Aorta (tissue), 5 donors: ENCODE measurements around the gene TBKBP1. TPM values are rescaled to one million over a fixed set of nuclear protein-coding genes. Genes with fewer than 3 reads are reported as not detected.

Experiments used
- ATAC-seq: fragments of 200-7000 bp; cut with Tn5 transposase; one replicate; pipeline ENCODE4 v1.9.1; 2022; ENCODE audit warnings: moderate library complexity; ENCODE audit not compliant: low FRiP score
- DNase-seq, 2 donors: peaks; one replicate each; pipeline ENCODE4 v3.0.0-alpha.2; 2020
- H3K27ac ChIP-seq, 2 donors: one replicate each; pipeline ENCODE4 v1.5.1; 2013; ENCODE audit warnings: low read length in 2 of 2, mild to moderate bottlenecking in 2 of 2, moderate library complexity in 2 of 2, control low read depth in 1 of 2, inconsistent platforms in 1 of 2, low read depth in 1 of 2
- H3K27me3 ChIP-seq, 2 donors: one replicate each; pipeline ENCODE4 v1.6.1; 2013; ENCODE audit warnings: control low read depth in 1 of 2, low read length in 1 of 2, mild to moderate bottlenecking in 1 of 2, moderate library complexity in 1 of 2; ENCODE audit not compliant: insufficient read depth in 2 of 2, control insufficient read depth in 1 of 2
- H3K36me3 ChIP-seq, 2 donors: one replicate each; pipeline ENCODE4 v1.6.1; 2013; ENCODE audit warnings: control low read depth in 1 of 2, low read length in 1 of 2, mild to moderate bottlenecking in 1 of 2; ENCODE audit not compliant: insufficient read depth in 2 of 2, control insufficient read depth in 1 of 2
- H3K4me1 ChIP-seq, 2 donors: one replicate each; pipeline ENCODE4 v1.6.1; 2013; ENCODE audit warnings: low read length in 2 of 2, control low read depth in 1 of 2, mild to moderate bottlenecking in 1 of 2, moderate library complexity in 1 of 2; ENCODE audit not compliant: insufficient read depth in 2 of 2, control insufficient read depth in 1 of 2
- H3K4me3 ChIP-seq, 2 donors: one replicate each; pipeline ENCODE4 v1.5.1; 2013; ENCODE audit warnings: low read length in 2 of 2, control low read depth in 1 of 2, mild to moderate bottlenecking in 1 of 2
- H3K9me3 ChIP-seq: one replicate; pipeline ENCODE4 v1.6.1; 2013; ENCODE audit warnings: mild to moderate bottlenecking, low read length; ENCODE audit not compliant: control insufficient read depth
- WGBS, 2 donors: extraction: QIAGEN DNeasy Blood & Tissue Kit; methylation state at CpG; one replicate each; pipeline ENCODE4 v1.1.7; 2013; 5-methylcytosine and 5-hydroxymethylcytosine counted together
- intact Hi-C, 2 donors: fragments of 100-400 bp; cut with DNase I; formaldehyde crosslinking; loops; one replicate each; pipeline versions ENCODE4 v1.14.2 to v1.15.0; 2022
- polyA plus RNA-seq, 2 donors: library from polyadenylated mRNA; stranded (reverse); fragments of 200-250 nt; gene quantifications; one replicate each; pipeline ENCODE4 v1.2.3, GENCODE V29; 2013
- total RNA-seq, 2 donors: library from RNA; stranded (reverse); fragmentation: NEBNext Ultra II Directional; extraction: Animal tissue kit (Norgen Biotek cat#: 25700); gene quantifications; one replicate each; pipeline ENCODE4 v1.2.1, GENCODE V29; 2021
- donor health status: healthy with polysubstance abuse.
- donor health status: Bipolar disorder and iron deficiency.
- donor health status: DM: no; HTN: no; CAD: no.
- donor health status: DM: no; HTN: no; CAD: no.
- donor health status: DM: yes; HTN: yes; CAD: no.

TBKBP1 gene
- total and polyA plus RNA-seq, 4 donors: 9.3 to 20.2 (median 14.7) TPM

DNA sequence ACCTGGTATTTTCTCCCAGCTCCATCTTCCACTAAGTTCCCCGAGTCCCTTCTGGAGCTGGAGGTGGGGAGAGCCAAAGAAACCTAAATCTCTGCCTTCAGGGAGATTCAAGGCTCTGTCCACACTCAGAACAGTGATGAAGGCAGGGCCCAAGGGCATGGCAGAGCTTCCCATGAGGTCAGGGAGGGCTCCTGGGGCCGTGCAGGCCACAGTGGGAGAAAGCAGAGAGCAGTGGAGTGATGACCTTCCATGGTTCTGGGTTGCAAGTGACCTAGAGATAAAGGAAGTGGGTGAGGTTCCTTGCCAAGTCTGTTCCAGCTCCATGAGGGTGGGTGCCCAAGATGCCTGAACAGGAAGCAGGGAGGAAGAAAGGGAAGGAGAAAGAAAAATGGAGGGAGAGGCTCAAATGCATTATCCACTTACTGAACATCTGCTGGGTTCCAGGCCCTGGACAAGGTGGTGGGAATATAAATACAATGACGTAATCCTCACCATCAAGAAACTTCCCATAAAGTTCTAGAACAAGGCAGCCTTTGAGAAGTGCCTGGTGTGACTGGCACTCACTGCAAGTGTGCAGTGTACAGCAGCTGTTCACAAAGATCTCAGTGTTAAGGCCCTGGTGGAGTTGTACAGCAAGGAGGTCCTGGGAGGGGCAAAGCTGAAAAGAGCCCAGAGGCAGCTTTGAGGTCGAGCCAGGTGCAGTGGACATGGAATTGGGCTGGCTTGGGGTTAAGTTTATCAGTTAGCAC, 13.3 kb downstream of the TBKBP1 start:
- Histone ChIP-seq H3K27me3 (no peaks in the 10 kb centered on the region), H3K4me3 (no peak overlapping the region), H3K4me1 (no peaks in the 10 kb centered on the region), H3K36me3 (no peaks in the 10 kb centered on the region), H3K27ac (no peak overlapping the region), H3K9me3 (no peaks in the 10 kb centered on the region)
- ATAC-seq (no peak), DNase-seq (peak; percentile 16 to 53)
- intact Hi-C loops: no loop called here
- 88 to 91% methylated on average over 4 of the region's 4 CpGs for WGBS, 2 donors

DNA sequence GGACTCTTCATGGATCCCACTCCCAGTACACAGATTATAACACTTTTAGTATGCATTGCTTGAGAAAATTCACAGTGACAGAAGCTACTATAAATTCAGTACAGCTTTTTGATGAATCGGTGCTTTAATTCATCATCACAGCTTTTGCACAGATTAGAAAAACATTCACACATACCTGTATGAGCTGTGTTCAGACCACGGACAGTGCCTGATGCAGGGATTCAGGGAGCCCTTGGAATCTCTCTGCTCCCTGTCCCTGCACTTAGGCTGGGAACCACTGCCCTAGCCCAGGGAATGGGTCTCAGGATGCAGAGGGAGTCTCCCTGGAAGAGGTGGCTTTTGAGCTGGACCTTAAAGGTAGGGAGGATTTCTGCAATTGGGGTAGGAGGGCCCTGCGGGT, 13.9 kb downstream of the TBKBP1 start:
- DNase-seq (peak in 1 of 2 donors; percentile 4), ATAC-seq (no peak)
- H3K27ac ChIP-seq: no peak overlapping the region
- intact Hi-C loops: no loop called here
- no peaks in the 10 kb centered on the region for H3K4me1 ChIP-seq
- no peaks in the 10 kb centered on the region for H3K36me3 ChIP-seq
- H3K4me3 ChIP-seq: no peak overlapping the region
- no peaks in the 10 kb centered on the region for H3K27me3 ChIP-seq
- H3K9me3 ChIP-seq: no peaks in the 10 kb centered on the region
- WGBS, 2 donors: 72 to 76% methylated on average over 3 of the region's 3 CpGs

DNA sequence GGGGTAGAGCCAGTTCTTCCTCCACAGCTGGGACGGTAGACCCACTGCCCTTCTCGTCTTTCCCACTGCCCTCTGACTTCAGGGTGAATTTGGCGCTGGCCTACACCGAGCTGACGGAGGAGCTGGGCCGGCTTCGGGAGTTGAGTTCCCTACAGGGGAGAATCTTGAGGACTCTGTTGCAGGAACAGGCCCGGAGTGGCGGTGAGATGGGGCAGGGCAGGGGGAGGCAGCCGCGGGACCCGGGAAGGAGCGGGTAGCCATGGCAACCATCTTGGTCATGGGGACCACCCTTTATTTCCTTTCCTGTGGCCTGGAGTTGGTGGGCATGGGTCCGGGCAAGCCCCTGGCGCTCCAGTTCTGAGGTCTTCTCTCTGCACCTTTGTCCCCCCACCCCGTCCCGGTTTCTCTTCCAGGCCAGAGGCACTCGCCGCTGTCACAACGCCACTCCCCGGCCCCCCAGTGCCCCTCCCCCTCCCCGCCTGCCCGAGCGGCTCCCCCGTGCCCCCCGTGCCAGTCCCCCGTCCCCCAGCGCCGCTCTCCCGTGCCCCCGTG, 14.4 kb downstream of the TBKBP1 start:
- intact Hi-C loops: no loop called here
- H3K4me1 ChIP-seq: no peaks in the 10 kb centered on the region
- DNase-seq: peak; percentile 26 to 79

DNA sequence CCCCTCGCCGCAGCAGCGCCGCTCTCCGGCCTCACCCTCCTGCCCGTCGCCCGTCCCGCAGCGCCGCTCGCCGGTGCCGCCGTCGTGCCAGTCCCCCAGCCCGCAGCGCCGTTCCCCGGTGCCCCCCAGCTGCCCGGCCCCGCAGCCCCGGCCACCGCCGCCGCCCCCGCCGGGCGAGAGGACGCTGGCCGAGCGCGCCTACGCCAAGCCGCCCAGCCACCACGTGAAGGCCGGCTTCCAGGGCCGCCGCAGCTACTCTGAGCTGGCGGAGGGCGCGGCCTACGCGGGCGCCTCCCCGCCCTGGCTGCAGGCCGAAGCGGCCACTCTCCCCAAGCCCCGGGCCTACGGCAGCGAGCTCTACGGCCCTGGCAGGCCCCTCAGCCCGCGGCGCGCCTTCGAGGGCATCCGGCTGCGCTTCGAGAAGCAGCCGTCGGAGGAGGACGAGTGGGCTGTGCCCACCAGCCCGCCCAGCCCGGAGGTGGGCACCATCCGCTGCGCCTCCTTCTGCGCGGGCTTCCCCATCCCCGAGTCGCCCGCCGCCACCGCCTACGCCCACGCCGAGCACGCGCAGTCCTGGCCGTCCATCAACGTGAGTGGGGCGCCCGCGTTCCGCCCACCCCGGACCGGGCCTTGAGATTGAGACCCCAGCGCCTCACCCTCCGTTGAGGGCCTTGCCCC, 15.0 kb downstream of the TBKBP1 start:
- DNase-seq (peak in 1 of 2 donors; percentile 86), ATAC-seq (peak; percentile 74)

More for the DNA sequence above, 14.4 kb downstream of the TBKBP1 start:
- H3K27ac ChIP-seq: no peak overlapping the region
- no peaks in the 10 kb centered on the region for H3K36me3 ChIP-seq
- no peaks in the 10 kb centered on the region for H3K9me3 ChIP-seq
- 22 to 32% methylated on average over 14 to 31 of the region's 31 CpGs for WGBS, 2 donors
- peak overlapping the region; percentile 10 to 34 for H3K4me3 ChIP-seq
- H3K27me3 ChIP-seq: no peaks in the 10 kb centered on the region
- ATAC-seq: no peak

DNA sequence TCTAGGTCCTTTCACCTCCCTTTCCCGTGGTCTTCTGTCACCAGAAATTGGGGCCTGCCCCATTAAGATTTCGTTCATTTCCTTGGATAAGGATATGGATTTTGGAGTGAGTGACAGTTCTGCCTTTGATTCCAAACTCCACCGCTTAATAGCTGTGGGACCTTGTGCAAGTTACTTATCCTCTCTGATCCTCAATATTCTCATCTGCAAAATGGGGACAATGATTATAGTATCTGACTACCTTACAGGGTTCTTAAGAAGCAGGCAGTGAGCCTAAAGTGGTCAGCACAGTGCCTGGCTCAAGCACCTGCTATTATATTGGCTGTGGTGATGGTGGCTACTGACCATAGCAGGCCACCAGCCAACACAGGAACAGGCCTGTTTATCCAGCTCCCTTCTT, 15.6 kb downstream of the TBKBP1 start:
- no peaks in the 10 kb centered on the region for H3K27me3 ChIP-seq
- ATAC-seq (no peak), DNase-seq (no peak)
- intact Hi-C loops: no loop called here
- H3K9me3 ChIP-seq: no peaks in the 10 kb centered on the region
- H3K36me3 ChIP-seq: no peaks in the 10 kb centered on the region
- H3K4me1 ChIP-seq: no peaks in the 10 kb centered on the region
- no peak overlapping the region for H3K27ac ChIP-seq
- no peak overlapping the region for H3K4me3 ChIP-seq
- 82 to 93% methylated on average over 3 of the region's 3 CpGs for WGBS, 2 donors

More for the DNA sequence above, 15.0 kb downstream of the TBKBP1 start:
- Histone ChIP-seq H3K4me3 (peak overlapping the region; percentile 10 to 34), H3K27me3 (no peaks in the 10 kb centered on the region), H3K4me1 (no peaks in the 10 kb centered on the region), H3K9me3 (no peaks in the 10 kb centered on the region), H3K36me3 (no peaks in the 10 kb centered on the region), H3K27ac (no peak overlapping the region)
- intact Hi-C loops: no loop called here
- 28 to 37% methylated on average over 71 to 89 of the region's 89 CpGs for WGBS, 2 donors

DNA sequence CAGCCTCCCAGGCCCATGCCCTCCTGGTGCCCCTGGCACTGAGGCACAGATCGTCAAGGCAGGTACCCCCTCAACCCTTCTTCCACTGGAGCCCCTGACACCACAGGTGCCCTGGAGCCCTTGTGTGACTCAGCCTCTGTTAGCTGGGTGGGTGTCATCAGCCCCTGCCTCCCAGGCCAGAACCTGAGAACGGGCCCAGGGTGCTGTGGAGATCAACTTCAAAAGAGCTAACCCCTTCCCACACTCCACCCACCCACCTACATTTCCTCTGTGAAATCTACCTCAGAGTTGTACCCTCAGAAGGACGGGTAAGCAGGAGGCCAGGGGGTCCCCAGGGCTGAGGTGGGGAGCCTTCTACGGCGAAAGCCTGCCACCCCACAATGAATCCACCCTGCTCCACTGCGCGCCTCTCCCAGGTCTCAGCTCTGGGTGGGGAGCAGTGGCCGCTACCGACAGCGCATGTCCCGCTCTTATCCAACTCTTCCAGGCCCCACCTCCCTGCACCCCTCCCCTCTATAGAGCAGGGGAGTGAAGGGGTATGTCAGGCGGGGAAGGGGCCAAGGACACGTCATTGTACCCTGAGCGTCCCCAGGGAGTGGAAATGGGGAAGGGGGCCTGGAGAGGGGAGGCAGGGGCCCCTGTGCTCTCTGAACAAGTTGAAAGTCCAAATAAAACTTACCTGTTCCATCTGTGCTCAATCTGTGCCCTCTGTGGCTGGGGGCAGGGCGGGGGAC, 17.6 kb downstream of the TBKBP1 start:
- Histone ChIP-seq H3K4me3 (no peak overlapping the region), H3K36me3 (no peaks in the 10 kb centered on the region), H3K9me3 (no peaks in the 10 kb centered on the region), H3K27me3 (no peaks in the 10 kb centered on the region), H3K4me1 (no peaks in the 10 kb centered on the region), H3K27ac (no peak overlapping the region)
- ATAC-seq (no peak), DNase-seq (peak in 1 of 2 donors; percentile 54)
- intact Hi-C loops: no loop called here
- WGBS, 2 donors: 94 to 95% methylated on average over 15 of the region's 15 CpGs

DNA sequence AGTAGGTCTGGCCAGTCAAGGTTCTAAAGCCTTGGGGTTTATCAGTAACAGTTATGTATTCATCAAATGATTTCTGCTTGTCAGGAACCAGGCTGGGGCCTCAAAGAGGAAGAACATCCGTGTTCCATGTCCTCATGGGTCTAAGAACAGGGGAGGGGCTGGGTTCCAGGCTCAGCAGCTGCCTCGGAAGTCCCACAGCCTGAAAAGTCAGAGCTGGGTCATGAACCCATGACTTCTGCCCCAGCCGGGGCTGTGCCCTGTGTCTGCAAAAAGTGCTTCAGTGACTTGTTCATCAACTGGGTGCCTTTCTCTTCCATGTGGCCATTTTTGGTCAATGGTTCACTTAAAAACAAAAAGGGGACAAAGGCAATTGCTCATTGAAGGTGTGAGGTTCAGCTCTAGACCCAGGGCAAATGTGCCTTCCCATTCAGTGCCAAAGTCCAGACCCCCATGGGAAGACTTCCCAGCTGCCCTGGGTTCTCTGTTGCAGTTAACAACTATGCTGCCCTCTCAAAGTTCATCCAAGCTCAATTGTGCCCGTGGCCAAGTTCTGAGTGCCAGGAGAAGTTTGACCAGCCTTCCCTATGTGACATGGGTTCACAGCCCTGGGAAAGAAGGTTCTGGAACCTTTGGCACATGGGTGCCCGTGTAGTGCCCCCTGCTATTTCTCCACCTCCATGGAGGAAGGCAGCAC, 18.5 kb downstream of the TBKBP1 start:
- no peak overlapping the region for H3K27ac ChIP-seq
- no peak for DNase-seq
- H3K4me3 ChIP-seq: no peak overlapping the region
- no peaks in the 10 kb centered on the region for H3K36me3 ChIP-seq
- intact Hi-C loops: no loop called here
- no peaks in the 10 kb centered on the region for H3K9me3 ChIP-seq
- 58 to 60% methylated on average over 5 of the region's 5 CpGs for WGBS, 2 donors
- H3K27me3 ChIP-seq: no peaks in the 10 kb centered on the region
- ATAC-seq: no peak
- H3K4me1 ChIP-seq: no peaks in the 10 kb centered on the region

DNA sequence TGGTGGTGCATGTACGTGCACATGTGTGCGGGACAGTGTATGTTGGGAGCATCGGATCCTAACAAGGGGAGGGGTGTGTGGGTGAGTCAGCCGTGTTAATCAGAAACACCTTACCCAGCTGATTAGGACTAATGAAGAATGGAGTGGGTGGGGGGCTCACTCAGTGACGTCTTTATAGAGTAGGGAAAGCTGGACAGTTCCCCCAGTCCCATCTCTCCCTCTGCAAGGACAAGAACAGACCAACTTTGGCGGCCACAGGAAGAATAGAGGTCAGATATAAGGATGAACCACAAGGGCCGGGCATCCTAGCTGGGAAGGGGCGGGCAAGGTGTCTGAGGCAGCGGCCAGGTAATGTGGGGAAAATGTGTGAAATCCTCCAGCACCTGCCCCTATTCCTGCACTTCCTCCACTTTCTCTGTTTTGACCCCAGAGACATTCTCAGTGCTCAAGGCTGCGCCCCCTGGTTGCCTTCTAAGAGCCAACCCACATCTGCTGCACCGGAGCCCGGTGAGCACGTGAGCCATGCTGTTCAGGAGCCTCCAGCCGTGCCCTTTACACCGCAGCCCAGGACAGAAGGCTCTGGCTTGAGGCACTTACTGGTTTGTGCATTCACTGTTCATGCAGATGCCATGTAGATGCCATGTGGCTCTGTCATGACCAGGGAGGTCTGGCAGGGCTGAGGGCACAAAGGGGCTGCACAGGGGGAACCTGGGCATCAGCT, 20.2 kb downstream of the TBKBP1 start:
- 40 to 41% methylated on average over 15 of the region's 15 CpGs for WGBS, 2 donors
- intact Hi-C loops: no loop called here
- Histone ChIP-seq H3K4me3 (no peak overlapping the region), H3K27ac (no peak overlapping the region), H3K36me3 (no peaks in the 10 kb centered on the region), H3K9me3 (no peaks in the 10 kb centered on the region), H3K27me3 (no peaks in the 10 kb centered on the region), H3K4me1 (no peaks in the 10 kb centered on the region)
- ATAC-seq (no peak), DNase-seq (no peak)
